GM18498 (cell line): ENCODE measurements around the gene ZNF76.

ENCODE experiments used
- ATAC-seq: cut with Tn5 transposase; IDR thresholded peaks from one replicate; pipeline ENCODE4 v1.9.1; 2021; ENCODE audit warnings: mild to moderate bottlenecking, moderate library complexity; ENCODE audit not compliant: unreplicated experiment

ZNF76 gene

DNA sequence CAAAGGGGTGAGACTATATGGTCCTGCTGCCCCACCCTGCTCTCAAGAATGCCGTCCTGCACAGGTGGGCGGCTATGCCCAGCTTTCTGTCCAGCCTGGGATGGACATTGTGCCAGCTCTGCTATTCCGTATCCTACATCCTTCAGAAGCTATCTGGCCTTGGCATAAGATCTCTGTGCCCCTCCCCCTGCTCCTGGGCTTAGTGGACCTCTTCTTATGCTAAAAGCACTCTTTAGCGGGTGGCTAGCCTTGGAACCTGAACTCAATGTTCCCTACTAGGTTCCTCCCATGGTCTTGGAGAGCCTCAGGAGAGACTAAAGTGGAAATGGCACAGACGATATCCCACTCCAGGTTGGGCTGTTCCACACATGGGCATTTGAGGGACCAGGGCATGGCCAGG is 23.3 kb upstream of the ZNF76 start:
- no peak for ATAC-seq

DNA sequence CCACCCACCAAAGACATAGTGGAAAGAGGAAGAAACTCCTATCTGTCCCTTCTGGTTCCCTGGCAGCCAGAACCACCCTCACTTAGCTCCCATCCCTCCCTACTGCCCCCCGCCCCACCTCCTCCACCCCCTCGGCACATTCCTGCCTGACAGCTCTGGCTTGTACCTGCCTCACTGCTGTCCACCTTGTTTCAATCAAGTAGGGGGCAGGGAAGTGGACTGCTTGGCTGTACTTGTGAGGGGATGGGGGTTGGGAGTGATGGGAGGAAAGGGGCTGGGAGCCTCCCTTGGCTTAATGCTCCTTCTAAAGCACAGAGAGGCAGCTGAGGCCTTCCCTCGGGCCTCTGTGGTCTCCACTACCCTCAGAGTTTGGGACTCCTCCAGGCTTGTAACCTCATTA is 22.1 kb upstream of the ZNF76 start:
- ATAC-seq: no peak

DNA sequence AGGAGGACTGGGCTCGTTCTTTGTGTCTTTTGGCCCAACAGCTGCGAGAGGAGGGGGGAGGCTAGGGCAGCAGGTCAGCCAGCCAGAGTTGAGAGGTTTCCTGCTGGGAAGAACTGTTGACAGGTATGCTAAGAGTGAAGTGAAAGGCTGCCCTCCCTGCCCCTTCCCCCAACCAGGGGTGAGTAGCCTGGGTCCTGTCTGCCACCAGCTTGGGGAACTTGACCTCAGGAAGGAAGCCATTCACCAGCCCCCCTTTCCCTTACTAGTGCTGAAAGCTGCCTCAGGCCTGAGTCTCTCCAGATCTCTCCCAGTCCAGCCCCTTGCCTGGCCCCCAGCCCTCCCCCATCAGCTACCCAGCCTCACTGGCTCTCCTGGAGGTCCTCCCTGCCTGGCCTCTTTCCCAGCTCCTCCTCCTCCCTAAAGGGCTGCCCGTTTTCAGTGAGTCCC is 20.7 kb upstream of the ZNF76 start:
- no peak for ATAC-seq

DNA sequence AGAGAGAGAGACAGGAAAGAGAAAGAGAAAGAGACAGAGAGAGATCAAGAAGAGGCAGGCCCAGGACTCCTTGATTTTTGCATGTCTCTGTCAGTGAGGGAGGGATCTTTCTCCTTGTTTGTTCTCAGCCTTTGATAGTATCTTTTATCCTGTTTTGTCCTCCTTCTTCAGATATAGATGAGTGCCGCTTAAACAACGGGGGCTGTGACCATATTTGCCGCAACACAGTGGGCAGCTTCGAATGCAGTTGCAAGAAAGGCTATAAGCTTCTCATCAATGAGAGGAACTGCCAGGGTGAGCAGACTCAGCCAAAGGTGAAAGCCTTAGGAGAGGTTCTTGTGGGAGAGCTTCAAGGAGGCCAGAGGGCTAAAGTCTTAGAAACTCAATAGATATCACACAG is 20.0 kb upstream of the ZNF76 start:
- ATAC-seq: no peak

DNA sequence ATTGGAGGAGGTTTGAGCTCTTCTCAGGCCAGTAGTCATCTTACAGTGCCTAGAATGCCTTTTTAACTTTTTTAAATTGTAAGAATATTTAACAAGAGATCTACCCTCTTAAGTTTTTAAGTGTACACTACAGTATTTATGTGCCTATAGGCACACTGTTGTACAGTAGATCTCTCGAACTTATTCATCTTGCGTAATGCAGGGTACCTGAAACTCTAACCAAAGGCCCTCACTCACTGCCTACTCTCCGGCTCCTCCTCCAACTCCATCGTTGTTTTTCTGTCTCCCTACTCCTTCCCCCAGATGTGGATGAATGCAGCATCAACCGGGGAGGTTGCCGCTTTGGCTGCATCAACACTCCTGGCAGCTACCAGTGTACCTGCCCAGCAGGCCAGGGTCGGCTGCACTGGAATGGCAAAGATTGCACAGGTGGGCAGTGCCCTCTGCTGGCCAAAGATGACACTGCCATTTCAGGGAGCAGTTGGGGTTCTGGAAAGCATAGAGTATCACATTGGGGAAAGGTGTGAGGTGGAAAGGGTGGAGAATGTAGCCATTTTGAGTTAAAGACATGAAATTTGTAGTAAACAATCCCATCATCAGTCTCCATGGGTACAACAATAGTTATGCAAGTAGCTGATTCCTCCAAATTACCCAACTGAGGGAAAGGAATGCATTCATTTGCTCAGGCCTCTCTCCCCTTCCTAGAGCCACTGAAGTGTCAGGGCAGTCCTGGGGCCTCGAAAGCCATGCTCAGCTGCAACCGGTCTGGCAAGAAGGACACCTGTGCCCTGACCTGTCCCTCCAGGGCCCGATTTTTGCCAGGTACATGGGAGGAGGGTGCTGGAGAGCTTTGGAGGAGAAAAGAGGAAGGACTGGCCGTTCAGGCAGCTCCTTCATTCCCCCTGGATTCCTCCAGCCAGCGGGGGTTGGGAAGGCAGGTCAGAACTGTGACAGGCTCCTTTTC is 18.4 kb upstream of the ZNF76 start:
- no peak for ATAC-seq

DNA sequence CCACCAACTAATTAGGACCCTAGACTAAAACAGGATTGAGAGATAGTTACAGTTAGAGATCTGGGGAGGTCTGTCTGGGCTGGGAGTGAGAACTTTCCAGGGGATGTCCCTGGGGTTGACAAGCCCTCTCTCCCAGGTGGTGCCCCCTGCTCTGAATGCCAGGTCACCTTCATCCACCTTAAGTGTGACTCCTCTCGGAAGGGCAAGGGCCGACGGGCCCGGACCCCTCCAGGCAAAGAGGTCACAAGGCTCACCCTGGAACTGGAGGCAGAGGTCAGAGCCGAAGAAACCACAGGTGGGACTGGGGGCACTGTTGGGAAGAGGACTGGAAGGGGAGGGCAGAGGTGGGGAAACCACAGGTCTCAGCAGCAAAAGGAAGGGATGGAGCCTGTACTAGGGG is 17.0 kb upstream of the ZNF76 start:
- no peak for ATAC-seq

DNA sequence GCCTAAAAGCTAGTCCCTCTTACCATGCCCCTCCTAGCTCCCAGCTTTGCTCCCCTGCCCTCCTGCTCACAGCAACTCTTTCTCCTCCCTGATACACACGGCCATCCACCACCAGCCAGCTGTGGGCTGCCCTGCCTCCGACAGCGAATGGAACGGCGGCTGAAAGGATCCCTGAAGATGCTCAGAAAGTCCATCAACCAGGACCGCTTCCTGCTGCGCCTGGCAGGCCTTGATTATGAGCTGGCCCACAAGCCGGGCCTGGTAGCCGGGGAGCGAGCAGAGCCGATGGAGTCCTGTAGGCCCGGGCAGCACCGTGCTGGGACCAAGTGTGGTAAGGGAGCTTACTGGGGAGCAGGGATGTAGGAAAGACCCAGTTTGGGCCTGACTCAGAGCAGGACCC is 16.6 kb upstream of the ZNF76 start:
- ATAC-seq: no peak

DNA sequence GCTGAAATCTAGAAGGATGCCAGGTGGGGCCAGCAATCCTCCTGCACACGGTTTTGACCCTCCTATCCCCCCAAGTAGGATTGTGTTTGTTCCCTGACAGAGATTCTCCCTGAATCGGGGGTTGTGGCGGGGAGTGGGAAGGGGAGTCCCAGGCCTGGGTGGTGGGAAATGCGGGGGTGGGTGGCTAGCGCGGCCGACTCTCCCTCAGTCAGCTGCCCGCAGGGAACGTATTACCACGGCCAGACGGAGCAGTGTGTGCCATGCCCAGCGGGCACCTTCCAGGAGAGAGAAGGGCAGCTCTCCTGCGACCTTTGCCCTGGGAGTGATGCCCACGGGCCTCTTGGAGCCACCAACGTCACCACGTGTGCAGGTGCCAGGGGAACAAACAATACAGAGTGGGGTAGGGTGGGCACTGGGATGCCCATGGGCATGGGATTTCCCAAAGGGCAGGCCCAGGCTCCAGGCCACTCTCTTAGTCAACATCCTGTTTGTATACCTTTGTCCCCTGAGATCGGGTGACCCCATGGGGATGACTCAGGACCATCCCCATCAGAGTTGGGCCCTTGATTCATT is 16.1 kb upstream of the ZNF76 start:
- ATAC-seq: no peak

DNA sequence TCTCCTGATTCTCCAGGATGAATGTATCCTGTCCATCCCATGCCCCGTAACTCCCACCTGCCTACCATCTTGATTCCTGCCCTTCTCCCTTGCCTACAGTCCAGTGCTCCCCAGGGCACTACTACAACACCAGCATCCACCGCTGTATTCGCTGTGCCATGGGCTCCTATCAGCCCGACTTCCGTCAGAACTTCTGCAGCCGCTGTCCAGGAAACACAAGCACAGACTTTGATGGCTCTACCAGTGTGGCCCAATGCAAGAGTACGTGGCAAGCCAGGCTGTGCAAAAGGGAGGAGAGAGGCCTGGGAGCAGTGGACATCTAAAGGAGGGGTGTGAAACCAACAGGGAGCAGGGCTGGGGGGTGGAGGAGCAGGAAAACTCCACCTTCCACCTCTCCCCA is 15.0 kb upstream of the ZNF76 start:
- ATAC-seq: no peak

DNA sequence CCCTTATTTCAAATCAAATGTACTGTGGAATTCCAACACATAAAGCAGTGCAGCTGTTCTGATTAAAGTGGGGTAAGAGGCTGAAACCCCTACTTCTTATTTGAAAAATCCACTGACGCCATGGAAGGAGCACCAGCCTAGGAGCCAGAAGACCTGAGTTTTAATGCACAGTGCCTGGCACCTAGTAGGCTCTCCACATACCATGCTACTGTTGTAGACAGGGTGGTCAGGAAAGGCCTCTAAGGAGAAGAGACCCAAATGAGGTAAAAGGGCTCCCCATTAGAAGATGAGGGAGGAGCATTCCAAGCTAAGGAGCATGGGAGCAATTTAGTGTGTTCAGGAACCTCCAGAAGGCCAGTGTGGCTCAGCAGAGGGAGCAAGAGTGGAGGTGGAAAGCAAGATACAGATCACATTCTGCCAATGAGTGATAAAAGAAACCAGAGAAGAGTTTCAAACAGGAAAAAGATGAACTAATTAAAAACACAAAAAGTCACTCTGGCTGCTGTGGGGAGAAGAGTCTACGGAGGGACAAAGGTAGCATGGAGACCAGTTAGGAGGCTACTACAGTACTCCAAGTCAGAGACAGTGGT is 11.8 kb upstream of the ZNF76 start:
- ATAC-seq: no peak

DNA sequence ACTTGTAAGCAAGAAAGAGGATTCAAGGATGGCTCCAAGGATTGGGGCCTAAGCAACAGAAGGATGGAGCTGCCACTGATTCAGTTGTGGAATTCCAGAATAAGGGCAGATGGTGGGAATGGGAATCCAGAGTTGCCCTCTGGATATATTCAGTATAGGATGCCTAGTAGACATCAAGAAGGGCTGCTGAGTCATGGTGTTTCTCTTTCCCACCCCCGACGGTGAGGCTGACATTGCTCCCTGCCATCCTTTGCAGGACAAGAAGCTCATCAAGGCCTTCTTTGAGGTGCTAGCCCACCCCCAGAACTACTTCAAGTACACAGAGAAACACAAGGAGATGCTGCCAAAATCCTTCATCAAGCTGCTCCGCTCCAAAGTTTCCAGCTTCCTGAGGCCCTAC is 11.2 kb upstream of the ZNF76 start:
- ATAC-seq: no peak

DNA sequence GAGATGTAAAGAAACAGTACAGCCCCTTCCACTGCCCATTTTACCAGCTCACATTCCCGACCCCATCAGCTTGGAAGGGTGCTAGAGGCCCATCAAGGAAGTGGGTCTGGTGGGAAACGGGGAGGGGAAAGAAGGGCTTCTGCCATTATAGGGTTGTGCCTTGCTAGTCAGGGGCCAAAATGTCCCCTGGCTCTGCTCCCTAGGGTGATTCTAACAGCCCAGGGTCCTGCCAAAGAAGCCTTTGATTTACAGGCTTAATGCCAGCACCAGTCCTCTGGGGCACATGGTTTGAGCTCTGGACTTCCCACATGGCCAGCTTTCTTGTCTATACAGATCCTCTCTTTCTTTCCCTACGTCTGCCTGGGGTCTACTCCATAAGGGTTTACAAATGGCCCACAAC is 10.6 kb upstream of the ZNF76 start:
- ATAC-seq: no peak

DNA sequence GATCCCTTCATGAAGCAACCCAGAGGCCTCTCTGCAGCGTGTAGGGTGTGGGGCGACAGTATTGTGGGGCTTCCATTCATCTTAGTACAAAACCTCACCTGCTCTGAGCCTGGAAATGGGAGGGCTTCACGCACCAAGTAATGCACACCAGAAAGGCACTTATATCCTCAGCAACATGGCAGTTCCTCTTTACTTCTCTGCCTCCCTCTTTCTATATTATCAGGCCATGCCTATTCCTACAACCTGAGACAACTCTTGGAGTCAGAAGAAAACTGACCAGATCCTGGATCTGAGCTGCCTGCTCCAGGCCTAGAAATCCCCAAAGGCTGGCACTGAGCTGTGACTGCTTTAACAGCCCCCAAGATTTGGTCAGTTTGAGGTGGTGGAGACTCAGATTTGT is 7.6 kb upstream of the ZNF76 start:
- no peak for ATAC-seq

DNA sequence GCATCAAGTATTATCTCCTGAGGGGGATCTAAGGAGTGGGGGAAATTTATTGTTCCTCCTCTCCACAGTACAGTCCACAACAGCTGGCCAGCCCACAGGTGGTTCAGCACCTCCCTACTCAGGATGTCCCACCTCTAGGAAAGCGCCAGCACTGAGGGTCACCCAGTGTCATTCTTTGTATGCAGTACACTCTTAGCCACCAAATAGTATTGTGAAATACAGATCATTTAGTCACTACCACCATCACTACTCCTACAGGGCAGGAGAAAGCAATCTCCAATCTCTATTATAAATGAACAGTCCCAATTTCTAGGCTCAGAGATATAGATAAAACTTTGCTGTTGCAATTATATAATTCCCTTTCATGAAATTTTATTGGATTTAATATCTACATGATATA is 6.3 kb upstream of the ZNF76 start:
- no peak for ATAC-seq

DNA sequence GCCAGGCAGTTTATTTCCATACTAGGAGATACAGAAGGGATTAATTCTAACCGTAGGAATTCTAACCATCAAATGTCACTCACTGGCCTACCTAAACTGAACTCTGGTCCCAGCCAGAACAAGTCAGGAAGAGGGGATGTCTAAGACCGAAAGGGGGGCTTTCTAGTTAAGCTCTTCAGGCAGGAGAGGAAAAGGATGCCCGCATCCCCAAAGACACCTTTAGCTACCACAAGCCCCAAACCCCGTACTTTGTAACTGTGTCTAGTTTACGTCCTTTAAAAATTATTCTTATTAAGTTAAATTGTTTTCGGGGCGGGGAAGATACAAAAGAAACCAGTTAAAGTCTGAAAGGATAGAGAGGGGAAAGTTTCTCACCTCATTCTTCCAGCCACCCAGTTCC is 1.2 kb upstream of the ZNF76 start:
- no peak for ATAC-seq

DNA sequence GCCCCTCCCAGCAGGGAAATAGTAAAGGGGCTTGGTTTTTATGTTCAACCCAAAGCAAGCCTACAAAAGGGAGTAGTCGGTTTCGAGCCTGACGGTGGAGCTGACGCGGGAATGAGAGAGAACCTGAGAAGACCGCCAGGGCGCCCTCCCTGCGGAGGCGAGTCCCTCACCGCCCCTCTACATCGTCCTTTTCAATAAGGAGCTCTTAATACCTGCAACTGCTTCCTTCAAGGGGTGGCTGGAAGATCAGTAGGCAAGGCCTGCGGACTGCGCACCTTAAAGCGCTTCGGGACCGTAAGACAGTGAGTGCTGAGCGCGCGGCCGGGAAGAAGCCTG is 709 bp upstream of the ZNF76 start:
- no peak for ATAC-seq

DNA sequence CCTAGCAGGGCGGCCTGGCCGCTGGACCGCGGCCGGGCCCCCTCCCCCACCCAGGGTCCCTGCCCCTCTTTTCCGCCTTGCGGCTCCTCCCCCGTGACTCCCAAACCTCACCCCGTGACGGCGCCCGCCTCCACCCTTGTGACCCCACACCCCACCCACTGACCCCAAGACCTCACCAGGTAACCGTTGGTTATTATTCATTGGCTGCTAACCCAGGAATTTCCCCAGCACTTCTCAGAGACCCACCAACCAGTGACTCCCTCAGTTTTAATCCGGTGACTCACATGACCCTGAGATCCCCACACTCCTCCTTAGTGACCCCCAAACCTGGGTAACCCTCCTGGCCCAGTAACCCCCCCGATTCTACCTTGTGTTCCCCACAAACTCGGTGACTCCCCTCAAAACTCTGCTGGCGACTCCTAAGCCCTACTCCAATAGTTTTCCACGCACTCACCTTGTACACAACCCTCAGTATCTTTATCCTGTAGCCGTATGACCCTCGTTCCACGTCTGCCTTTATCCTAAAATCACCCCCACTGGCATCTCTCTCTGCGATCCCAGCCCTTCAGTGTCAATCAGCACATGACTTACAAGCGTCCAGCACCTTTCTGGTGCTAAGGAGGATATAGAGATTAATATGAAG is 534 bp downstream of the ZNF76 start:
- peak; percentile 42 for ATAC-seq

DNA sequence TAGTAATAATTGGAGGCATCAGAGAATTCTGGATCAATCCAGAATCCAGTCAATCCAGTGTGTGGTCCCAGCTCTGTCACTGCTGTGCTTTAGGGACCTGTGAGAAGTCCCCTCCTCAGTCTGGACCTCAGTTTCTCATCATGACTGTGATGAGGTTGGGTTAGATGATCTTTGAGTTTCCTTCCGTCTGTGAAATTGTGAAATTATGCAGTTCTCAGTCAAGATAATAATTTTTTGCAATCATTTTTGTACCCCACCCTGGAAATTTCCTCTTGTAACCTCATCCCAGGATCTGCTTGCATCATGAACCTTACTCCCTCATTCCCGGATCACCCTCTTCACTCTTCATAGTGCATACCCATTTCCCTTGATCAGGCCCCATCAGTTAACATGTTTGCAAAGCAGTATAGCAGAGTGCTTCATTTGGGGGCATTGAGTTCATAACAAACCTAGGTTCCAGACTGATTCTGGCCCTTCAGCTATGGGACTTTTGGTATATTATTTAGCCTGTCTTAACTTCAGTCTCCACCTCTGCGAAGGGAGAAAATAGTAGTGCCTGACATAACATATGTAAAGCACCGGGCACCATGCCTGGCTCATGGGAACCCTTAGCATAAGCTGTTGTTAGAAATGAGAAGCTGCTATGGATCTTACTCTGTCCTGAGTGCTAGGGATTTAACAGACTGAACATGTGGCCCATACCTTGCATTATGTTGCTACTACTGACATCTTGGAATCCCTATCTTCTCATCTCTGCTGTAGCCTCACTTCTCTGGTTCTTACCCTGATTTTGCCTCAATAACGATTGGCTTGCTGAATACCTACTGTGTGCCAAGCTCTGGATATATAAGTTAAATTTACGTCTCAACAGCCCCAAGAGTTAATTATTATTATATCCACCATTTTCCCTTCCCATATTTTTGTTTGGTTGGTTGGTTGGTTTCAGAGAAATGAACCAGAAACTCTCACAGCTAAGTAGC is 1.3 kb downstream of the ZNF76 start:
- ATAC-seq: no peak

DNA sequence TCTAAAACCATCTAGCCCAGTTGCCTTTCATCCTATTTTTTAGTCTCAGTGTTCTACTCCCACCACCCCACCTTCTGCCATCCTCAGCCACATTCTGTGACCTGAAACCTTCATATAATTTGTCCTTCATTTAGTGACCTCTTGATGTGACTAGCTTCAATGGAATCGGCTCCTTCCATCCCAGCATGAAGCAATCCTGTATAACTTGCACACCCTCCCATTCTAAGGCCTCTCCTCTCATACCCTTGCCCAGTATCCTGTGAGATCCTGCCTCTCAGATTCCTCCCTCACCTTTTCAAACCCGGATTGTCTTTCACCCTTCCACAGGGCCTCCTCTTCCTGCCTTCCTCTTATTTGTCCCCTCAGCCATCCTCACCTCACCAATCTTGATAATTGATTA is 3.1 kb downstream of the ZNF76 start:
- ATAC-seq: no peak

DNA sequence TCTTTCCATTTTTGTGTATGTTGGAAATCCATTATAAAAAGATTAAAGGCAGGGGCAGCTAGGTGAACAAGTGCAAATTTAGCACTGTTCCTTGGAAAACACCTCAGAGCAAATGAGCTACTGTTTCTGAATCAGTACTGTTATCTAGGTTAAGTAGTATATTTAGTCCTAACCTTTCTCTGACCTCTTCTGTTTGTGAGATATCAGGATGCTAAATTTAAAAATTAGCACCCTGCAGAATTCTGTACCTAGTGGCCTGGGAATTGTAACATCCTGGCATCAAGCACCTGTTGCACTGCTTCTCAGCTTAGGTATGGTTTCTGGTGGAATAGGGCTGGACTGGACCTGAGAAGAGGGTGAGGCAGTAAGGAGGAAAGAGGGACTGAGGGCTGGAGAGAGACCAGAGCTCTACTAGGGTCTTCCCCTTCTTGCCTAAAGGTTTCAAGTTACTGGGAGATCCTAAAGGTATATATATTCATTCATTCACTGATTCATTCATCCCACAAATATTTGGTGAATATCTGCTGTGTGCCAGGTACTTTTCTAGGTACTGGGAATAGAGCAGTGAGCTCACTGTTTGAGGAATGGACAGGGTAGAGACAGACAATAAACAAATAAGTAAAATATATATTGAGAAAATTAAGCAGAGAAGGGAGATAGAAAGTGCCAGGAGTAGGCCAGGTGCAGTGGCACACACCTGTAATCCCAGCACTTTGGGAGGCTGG is 5.2 kb downstream of the ZNF76 start:
- no peak for ATAC-seq
